Measurements from ENCODE around the gene PCDHGA1. TPM values are rescaled to one million over a fixed set of nuclear protein-coding genes. Genes with fewer than 3 reads are reported as not detected.

Gene PCDHGA1
- total and polyA plus RNA-seq, 9 of the 15 experiments (the other 6 are each of a cell fraction or from before 2014, with no cell fraction given) = 0.05 to 0.26 (median 0.18) TPM; not detected in 2

DNA sequence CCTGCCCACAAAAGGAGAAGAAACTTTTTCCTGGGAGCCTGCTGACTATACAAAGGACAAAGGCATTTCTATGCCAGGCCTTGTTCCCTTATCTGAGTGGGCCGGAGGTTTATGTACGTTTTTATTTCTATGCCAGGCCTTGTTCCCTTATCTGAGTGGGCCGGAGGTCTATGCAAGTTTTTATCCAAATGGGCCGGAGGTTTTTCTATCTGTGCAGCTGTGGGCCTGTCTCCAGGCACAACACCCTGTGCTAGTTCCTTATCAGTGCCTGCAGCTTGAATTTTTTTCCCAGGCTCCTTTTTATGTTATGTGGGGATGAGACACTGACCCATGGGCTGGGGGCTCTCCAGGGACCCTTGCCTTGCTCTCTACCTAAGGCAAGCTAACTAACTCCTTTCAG lies 31.9 kb upstream of the PCDHGA1 start (continued):
- peak; percentile 28; the same call in 1 of the 2 replicates for TF ChIP-seq SMARCC2 (IDR thresholded peaks at IDR 0.05; ENCODE audit: low read depth)
- TF ChIP-seq MYNN (IDR thresholded peaks at IDR 0.05) = peak; percentile 48; the same call in 1 of the 2 replicates
- no peak for TF ChIP-seq MYNN (CRISPR knock-in tag; IDR thresholded peaks at IDR 0.05)
- peak; percentile 87 for TF ChIP-seq PML (IDR thresholded peaks at IDR 0.05; ENCODE audit: low read length)
- peak; percentile 68 for TF ChIP-seq STAT5A (IDR thresholded peaks at IDR 0.05; ENCODE audit: borderline replicate concordance, low read length)
- TF ChIP-seq ZKSCAN8 (CRISPR knock-in tag; IDR thresholded peaks at IDR 0.05) = peak; percentile 67; the same call in 1 of the 2 replicates
- TF ChIP-seq, protein P1, sequence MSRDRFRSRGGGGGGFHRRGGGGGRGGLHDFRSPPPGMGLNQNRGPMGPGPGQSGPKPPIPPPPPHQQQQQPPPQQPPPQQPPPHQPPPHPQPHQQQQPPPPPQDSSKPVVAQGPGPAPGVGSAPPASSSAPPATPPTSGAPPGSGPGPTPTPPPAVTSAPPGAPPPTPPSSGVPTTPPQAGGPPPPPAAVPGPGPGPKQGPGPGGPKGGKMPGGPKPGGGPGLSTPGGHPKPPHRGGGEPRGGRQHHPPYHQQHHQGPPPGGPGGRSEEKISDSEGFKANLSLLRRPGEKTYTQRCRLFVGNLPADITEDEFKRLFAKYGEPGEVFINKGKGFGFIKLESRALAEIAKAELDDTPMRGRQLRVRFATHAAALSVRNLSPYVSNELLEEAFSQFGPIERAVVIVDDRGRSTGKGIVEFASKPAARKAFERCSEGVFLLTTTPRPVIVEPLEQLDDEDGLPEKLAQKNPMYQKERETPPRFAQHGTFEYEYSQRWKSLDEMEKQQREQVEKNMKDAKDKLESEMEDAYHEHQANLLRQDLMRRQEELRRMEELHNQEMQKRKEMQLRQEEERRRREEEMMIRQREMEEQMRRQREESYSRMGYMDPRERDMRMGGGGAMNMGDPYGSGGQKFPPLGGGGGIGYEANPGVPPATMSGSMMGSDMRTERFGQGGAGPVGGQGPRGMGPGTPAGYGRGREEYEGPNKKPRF (IDR thresholded peaks at IDR 0.05; ENCODE audit: low read depth, low read length) = no peak

DNA sequence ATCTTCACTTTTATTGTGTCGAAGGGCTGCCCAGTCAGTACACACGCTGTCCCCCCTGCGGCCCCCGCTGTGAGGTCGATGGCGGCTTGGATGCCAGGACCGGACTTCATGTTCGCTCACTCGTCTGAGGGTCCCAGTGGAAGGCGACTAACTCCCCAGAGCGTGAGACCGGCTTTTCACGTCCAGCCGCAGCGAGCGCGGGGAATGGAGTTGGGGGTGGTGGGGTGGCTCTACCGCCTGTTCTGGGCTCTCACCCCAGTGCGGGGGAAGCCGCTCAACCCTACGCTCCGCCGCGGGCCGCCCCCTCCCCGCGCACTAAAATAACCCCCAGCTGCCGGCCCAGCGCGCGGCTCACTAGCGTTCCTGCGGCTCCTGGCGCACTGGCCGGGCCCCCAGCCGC lies 26.6 kb upstream of the PCDHGA1 start, which contains the start of gene SLC25A2:
Gene SLC25A2, minus strand, starts transcription at position 294 of the 400 bp plus-strand sequence. Its CDS starts 184 bp downstream, at position 110.
- H3K9ac ChIP-seq (ENCODE audit: insufficient read depth in 1 of 2, low read depth in 2 of 2, low read length in 2 of 2) = no peak within 1 kb of the TSS
- CTCF ChIA-PET (ENCODE audit: low intra/inter-chr PET ratio) = no interaction called here
- POLR2A ChIA-PET = interaction anchor here (0.5 kb wide), 1 partner anchor 749 kb away, joined by 3 read pairs; no protein-coding TSS in a partner anchor
- no peaks in the 10 kb centered on the region for H3K27me3 ChIP-seq (ENCODE audit: control insufficient read depth in 2 of 2, insufficient read depth in 2 of 2, low read length in 2 of 2)
- H3K4me1 ChIP-seq (replicated peaks in 1 of 2; ENCODE audit: control insufficient read depth in 2 of 2, insufficient read depth in 2 of 2, low read length in 2 of 2) = no peaks in the 10 kb centered on the region; a peak in 1 of 5 replicates
- H3K36me3 ChIP-seq (ENCODE audit: control insufficient read depth, insufficient read depth, low read length) = no peaks in the 10 kb centered on the region
- no peaks in the 10 kb centered on the region for H3K79me2 ChIP-seq (ENCODE audit: control insufficient read depth, insufficient read depth, low read length)
- in situ Hi-C loops (cut with MboI) (no loop called here), intact Hi-C loops (cut with micrococcal nuclease) (no loop called here)
- ATAC-seq (no peak), FAIRE-seq (no peak), DNase-seq (ENCODE audit: extremely low read depth in 1 of 4, low spot score in 3 of 4) (no peak)
- no TSS peak for BruUV-seq (replicated peaks)
- H2AFZ ChIP-seq (ENCODE audit: low read depth, low read length) = no peak within 1 kb of the TSS
- no peak within 1 kb of the TSS for H3K27ac ChIP-seq (ENCODE audit: extremely low read depth, low read depth, low read length)
- 60% methylated on average over 5 of the region's 36 CpGs for WGBS (ENCODE audit: insufficient coverage, low coverage, missing lambda C conversion rate)
- no peaks in the 10 kb centered on the region for H3K9me1 ChIP-seq (ENCODE audit: control insufficient read depth, insufficient read depth, low read length)
- H4K20me1 ChIP-seq (replicated peaks; ENCODE audit: control insufficient read depth, insufficient read depth, low read length) = no peaks in the 10 kb centered on the region
- H3K4me2 ChIP-seq (ENCODE audit: insufficient read depth, low read length) = no peak within 1 kb of the TSS
- peaks cover 2% of the 10 kb centered on the region; the same call in 1 of the 2 replicates for H3K9me3 ChIP-seq (replicated peaks; ENCODE audit: control insufficient read depth, insufficient read depth, low read depth, low read length)
- no peak within 1 kb of the TSS for H3K4me3 ChIP-seq
- TF ChIP-seq KDM2B (CRISPR knock-in tag; IDR thresholded peaks at IDR 0.05) (no peak), DACH1 (IDR thresholded peaks at IDR 0.05; ENCODE audit: partially characterized antibody) (no peak), GTF2E2 (tag; IDR thresholded peaks at IDR 0.05) (no peak), SMAD1 (IDR thresholded peaks at IDR 0.05; ENCODE audit: low read depth, low read length, partially characterized antibody) (no peak), NCOR1 (IDR thresholded peaks at IDR 0.05) (no peak), NR1H2 (CRISPR knock-in tag; IDR thresholded peaks at IDR 0.05) (no peak), GABPB1 (CRISPR knock-in tag; IDR thresholded peaks at IDR 0.05) (no peak), ZNF23 (CRISPR knock-in tag; IDR thresholded peaks at IDR 0.05) (no peak), PRPF4 (IDR thresholded peaks at IDR 0.05; ENCODE audit: insufficient read depth, low read depth, low read length, poor library complexity, severe bottlenecking) (no peak)
- TF ChIP-seq, protein P1 (IDR thresholded peaks at IDR 0.05; ENCODE audit: low read depth, low read length) = no peak
- TF ChIP-seq, protein P2, sequence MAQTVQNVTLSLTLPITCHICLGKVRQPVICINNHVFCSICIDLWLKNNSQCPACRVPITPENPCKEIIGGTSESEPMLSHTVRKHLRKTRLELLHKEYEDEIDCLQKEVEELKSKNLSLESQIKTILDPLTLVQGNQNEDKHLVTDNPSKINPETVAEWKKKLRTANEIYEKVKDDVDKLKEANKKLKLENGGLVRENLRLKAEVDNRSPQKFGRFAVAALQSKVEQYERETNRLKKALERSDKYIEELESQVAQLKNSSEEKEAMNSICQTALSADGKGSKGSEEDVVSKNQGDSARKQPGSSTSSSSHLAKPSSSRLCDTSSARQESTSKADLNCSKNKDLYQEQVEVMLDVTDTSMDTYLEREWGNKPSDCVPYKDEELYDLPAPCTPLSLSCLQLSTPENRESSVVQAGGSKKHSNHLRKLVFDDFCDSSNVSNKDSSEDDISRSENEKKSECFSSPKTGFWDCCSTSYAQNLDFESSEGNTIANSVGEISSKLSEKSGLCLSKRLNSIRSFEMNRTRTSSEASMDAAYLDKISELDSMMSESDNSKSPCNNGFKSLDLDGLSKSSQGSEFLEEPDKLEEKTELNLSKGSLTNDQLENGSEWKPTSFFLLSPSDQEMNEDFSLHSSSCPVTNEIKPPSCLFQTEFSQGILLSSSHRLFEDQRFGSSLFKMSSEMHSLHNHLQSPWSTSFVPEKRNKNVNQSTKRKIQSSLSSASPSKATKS (CRISPR knock-in tag; IDR thresholded peaks at IDR 0.05) = no peak

All from K562 (cell line).